GM21381 (cell line): ENCODE results near the gene ZNF846.
"Not testable (repeated sequence)": the region's sequence is repeated elsewhere in the genome, so short reads cannot be mapped to it uniquely, and the experiment has no call there.

ENCODE experiments used
- ATAC-seq: cut with Tn5 transposase; IDR thresholded peaks from one replicate; pipeline ENCODE4 v1.9.1; 2021; ENCODE audit warnings: mild to moderate bottlenecking, moderate library complexity; ENCODE audit not compliant: unreplicated experiment

Gene ZNF846

GRCh38 chr19:9768175-9769112 lies at the start of gene ZNF846:
TSS of gene ZNF846 (minus strand) at chr19:9768738. CDS start at chr19:9764950, 3,788 bp downstream.
- ATAC-seq: peak; percentile 97

- no peak for ATAC-seq
Measured at GRCh38 chr19:9818175-9818733, 49.7 kb upstream of the ZNF846 start.

- no peak for ATAC-seq
Measured at GRCh38 chr19:9811139-9811538, 42.6 kb upstream of the ZNF846 start.

- ATAC-seq: no peak
Measured at GRCh38 chr19:9808855-9809824, 40.6 kb upstream of the ZNF846 start.

- ATAC-seq: no peak
Measured at GRCh38 chr19:9806803-9807202, 38.3 kb upstream of the ZNF846 start.

GRCh38 chr19:9801976-9802375 lies 33.4 kb upstream of the ZNF846 start:
- no peak for ATAC-seq

GRCh38 chr19:9799162-9799561 lies 30.6 kb upstream of the ZNF846 start:
- no peak for ATAC-seq

- ATAC-seq: no peak
Measured at GRCh38 chr19:9797871-9798270, 29.3 kb upstream of the ZNF846 start.

GRCh38 chr19:9796113-9796773 lies 27.7 kb upstream of the ZNF846 start:
- peak; percentile 39 for ATAC-seq

- ATAC-seq: no peak
Measured at GRCh38 chr19:9793071-9793591, 24.6 kb upstream of the ZNF846 start.

GRCh38 chr19:9792206-9793070 lies 23.9 kb upstream of the ZNF846 start:
- ATAC-seq: peak; percentile 38

GRCh38 chr19:9791552-9792205 lies 23.1 kb upstream of the ZNF846 start:
- ATAC-seq: peak; percentile 37

GRCh38 chr19:9791073-9791367 lies 22.5 kb upstream of the ZNF846 start:
- not testable (repeated sequence) for ATAC-seq

GRCh38 chr19:9789579-9789978 lies 21.0 kb upstream of the ZNF846 start:
- not testable (repeated sequence) for ATAC-seq

- ATAC-seq: no peak
Measured at GRCh38 chr19:9789066-9789465, 20.5 kb upstream of the ZNF846 start.

- not testable (repeated sequence) for ATAC-seq
Measured at GRCh38 chr19:9788604-9789003, 20.1 kb upstream of the ZNF846 start.

GRCh38 chr19:9786819-9787218 lies 18.3 kb upstream of the ZNF846 start:
- ATAC-seq: no peak

GRCh38 chr19:9786342-9786741 lies 17.8 kb upstream of the ZNF846 start:
- ATAC-seq: no peak
